Endodermal cell (in vitro differentiated cells): ENCODE measurements around the gene SMG7. TPM values are rescaled to one million over a fixed set of nuclear protein-coding genes. Genes with fewer than 3 reads are reported as not detected.

Experiments used
- DNase-seq: peaks from one replicate; pipeline ENCODE4 v3.0.0-alpha.2; 2017
- H3K27ac ChIP-seq: 2 replicates; pipeline ENCODE4 v1.5.1; 2013; ENCODE audit warnings: mild to moderate bottlenecking, low read depth, low read length, moderate library complexity
- H3K27me3 ChIP-seq: 2 replicates; pipeline ENCODE4 v1.6.1; 2013; ENCODE audit warnings: mild to moderate bottlenecking, low read length, moderate library complexity; ENCODE audit not compliant: insufficient read depth, control insufficient read depth, poor library complexity, severe bottlenecking
- H3K36me3 ChIP-seq: 2 replicates; pipeline ENCODE4 v1.7.0; 2013; ENCODE audit warnings: mild to moderate bottlenecking, low read length, moderate library complexity; ENCODE audit not compliant: control insufficient read depth, insufficient read depth
- H3K4me1 ChIP-seq: one replicate; pipeline ENCODE4 v1.7.0; 2013; ENCODE audit warnings: low read length; ENCODE audit not compliant: control insufficient read depth, insufficient read depth
- H3K4me3 ChIP-seq: 2 replicates; pipeline ENCODE4 v1.5.1; 2013; ENCODE audit warnings: mild to moderate bottlenecking, low read length, moderate library complexity
- H3K9ac ChIP-seq: 2 replicates; pipeline ENCODE4 v1.6.1; 2013; ENCODE audit warnings: mild to moderate bottlenecking, low read length, moderate library complexity; ENCODE audit not compliant: poor library complexity, severe bottlenecking; ENCODE audit errors: extremely low read depth
- H3K9me3 ChIP-seq: 2 replicates; pipeline ENCODE4 v1.6.1; 2013; ENCODE audit warnings: mild to moderate bottlenecking, low read length, moderate library complexity; ENCODE audit not compliant: control insufficient read depth
- H3K27ac Mint-ChIP-seq: 2 replicates; pipeline ENCODE4 v1.8.0; 2020; ENCODE audit warnings: mixed read lengths
- H3K27me3 Mint-ChIP-seq: 2 replicates; pipeline ENCODE4 v1.8.0; 2021; ENCODE audit warnings: mild to moderate bottlenecking, mixed read lengths; ENCODE audit not compliant: insufficient read depth
- H3K36me3 Mint-ChIP-seq: 2 replicates; pipeline ENCODE4 v1.8.0; 2020; ENCODE audit warnings: low read depth, mixed read lengths
- H3K4me1 Mint-ChIP-seq: 2 replicates; pipeline ENCODE4 v1.8.0; 2020; ENCODE audit warnings: mixed read lengths
- H3K4me3 Mint-ChIP-seq: 2 replicates; pipeline ENCODE4 v1.8.0; 2020; ENCODE audit warnings: mild to moderate bottlenecking, moderate library complexity, mixed read lengths
- H3K9me3 Mint-ChIP-seq: 2 replicates; pipeline ENCODE4 v1.8.0; 2020; ENCODE audit warnings: mild to moderate bottlenecking, mixed read lengths
- CTCF ChIP-seq: fragments of 200-600 bp; sonication (generic); conservative IDR thresholded peaks from 2 replicates; pipeline ENCODE4 v1.5.0; 2021; ENCODE audit warnings: antibody characterized with exemption, mild to moderate bottlenecking
- WGBS, 2 experiments: methylation state at CpG; one replicate each; pipeline versions ENCODE4 v1.1.5 to v1.1.7; 2013; ENCODE audit warnings: missing lambda C conversion rate in 2 of 2, mixed read lengths in 1 of 2; ENCODE audit not compliant: insufficient coverage in 1 of 2, insufficient read length in 1 of 2; 5-methylcytosine and 5-hydroxymethylcytosine counted together
- total RNA-seq, 2 donors: library from RNA; stranded (reverse); fragmentation: NEBNext Ultra II Directional in 1 of 2; extraction: Animal tissue kit (Norgen Biotek cat#: 25700) in 1 of 2; gene quantifications; 2 replicates in 1 of 2; 3 replicates in 1 of 2; pipeline ENCODE4 v1.2.1, GENCODE V29; 2021

The SMG7 gene
- total RNA-seq, 2 donors from 2014 or later, result 60.5 to 75.9 TPM

DNA sequence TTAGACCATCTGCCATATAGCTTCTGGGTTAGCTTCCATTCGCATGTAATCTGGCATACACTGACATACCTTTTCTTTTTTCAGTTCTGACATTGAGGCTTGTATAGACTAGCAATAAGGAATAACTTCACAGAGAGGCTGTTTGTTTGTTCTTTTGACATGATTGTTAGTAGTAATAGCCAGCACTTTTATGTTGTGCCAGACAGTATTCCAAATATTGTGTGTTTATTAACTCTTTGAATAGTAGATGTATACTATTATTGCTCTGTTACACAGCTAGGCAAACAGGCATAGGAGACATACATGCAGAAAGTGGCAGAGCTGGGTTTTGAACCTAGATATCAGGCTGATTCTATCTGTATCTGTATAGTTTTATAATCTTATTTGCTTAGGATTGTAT lies 12.6 kb downstream of the SMG7 start:
- Histone ChIP-seq H3K4me3 (no peak overlapping the region), H3K9ac (no peak overlapping the region), H3K4me1 (peaks cover 25% of the 10 kb centered on the region), H3K9me3 (no peaks in the 10 kb centered on the region), H3K27ac (no peak overlapping the region), H3K27me3 (no peaks in the 10 kb centered on the region), H3K36me3 (peaks cover 16% of the 10 kb centered on the region)
- Mint-ChIP-seq H3K27me3 (no peaks in the 10 kb centered on the region), H3K4me1 (peaks cover 43% of the 10 kb centered on the region), H3K36me3 (peaks cover 12% of the 10 kb centered on the region), H3K4me3 (no peak overlapping the region), H3K9me3 (no peaks in the 10 kb centered on the region), H3K27ac (no peak overlapping the region)
- no peak for TF ChIP-seq CTCF
- no peak for DNase-seq
- whole genome bisulfite sequencing, 2 experiments, result 73% methylated on average over 1 of the region's 1 CpG; no CpG with 5 or more reads in 1 of the 2 experiments

- H3K9me3 Mint-ChIP-seq, result no peaks in the 10 kb centered on the region
- Histone ChIP-seq H3K36me3 (peaks cover 23% of the 10 kb centered on the region), H3K4me1 (peaks cover 7% of the 10 kb centered on the region), H3K9ac (no peak overlapping the region), H3K4me3 (no peak overlapping the region), H3K9me3 (no peaks in the 10 kb centered on the region), H3K27ac (no peak overlapping the region), H3K27me3 (no peaks in the 10 kb centered on the region)
- peaks cover 19% of the 10 kb centered on the region for H3K4me1 Mint-ChIP-seq
- WGBS, 2 experiments, result 91 to 93% methylated on average over 2 of the region's 2 CpGs
- H3K27ac Mint-ChIP-seq, result no peak overlapping the region
- no peaks in the 10 kb centered on the region for H3K27me3 Mint-ChIP-seq
- H3K36me3 Mint-ChIP-seq, result peaks cover 12% of the 10 kb centered on the region
- TF ChIP-seq CTCF, result no peak
- no peak for DNase-seq
- H3K4me3 Mint-ChIP-seq, result no peak overlapping the region
These were observed 15.6 kb downstream of the SMG7 start for GRCh38 chr1:183487674-183488442.

DNA sequence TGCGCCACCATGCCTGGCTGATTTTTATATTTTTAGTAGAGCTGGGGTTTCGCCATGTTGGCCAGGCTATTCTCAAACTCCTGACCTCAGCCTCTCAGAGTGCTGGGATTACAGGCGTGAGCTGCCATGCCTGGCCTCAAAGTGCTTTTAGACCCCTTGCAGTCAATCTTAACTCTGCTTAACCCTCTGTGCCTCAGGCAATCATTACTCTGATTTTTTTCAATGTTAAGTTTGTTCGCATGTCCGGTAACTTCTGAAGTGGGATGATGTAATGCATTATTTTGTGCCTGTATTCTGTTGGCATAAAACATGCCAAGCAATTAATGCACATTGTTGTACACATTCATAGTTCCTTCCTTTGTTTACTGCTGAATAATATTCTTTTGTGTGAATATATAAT lies 18.6 kb downstream of the SMG7 start:
- no peak overlapping the region for H3K4me3 Mint-ChIP-seq
- Histone ChIP-seq H3K4me3 (no peak overlapping the region), H3K9ac (no peak overlapping the region), H3K27ac (no peak overlapping the region), H3K9me3 (no peaks in the 10 kb centered on the region), H3K4me1 (peaks cover 2% of the 10 kb centered on the region), H3K36me3 (peaks cover 23% of the 10 kb centered on the region), H3K27me3 (no peaks in the 10 kb centered on the region)
- H3K27ac Mint-ChIP-seq, result no peak overlapping the region
- TF ChIP-seq CTCF, result no peak
- no peak for DNase-seq
- peaks cover 7% of the 10 kb centered on the region for H3K4me1 Mint-ChIP-seq
- no peaks in the 10 kb centered on the region for H3K27me3 Mint-ChIP-seq
- peaks cover 2% of the 10 kb centered on the region for H3K9me3 Mint-ChIP-seq
- WGBS, 2 experiments, result 96 to 97% methylated on average over 3 to 5 of the region's 5 CpGs
- H3K36me3 Mint-ChIP-seq, result peaks cover 22% of the 10 kb centered on the region
